ENCODE results near the gene ERCC6.

ERCC6 gene

GRCh38 chr10:49518566-49518965 lies 20.4 kb downstream of the ERCC6 start:
- no peak overlapping the region for H3K4me3 ChIP-seq (ENCODE audit: low read depth, low read length)
- TF ChIP-seq CTCF (conservative IDR thresholded peaks at IDR 0.05; ENCODE audit: low read depth, low read length): no peak
- no peak for DNase-seq (ENCODE audit: low read depth)

- TF ChIP-seq CTCF (conservative IDR thresholded peaks at IDR 0.05; ENCODE audit: low read depth, low read length): no peak
- H3K4me3 ChIP-seq (ENCODE audit: low read depth, low read length): no peak overlapping the region
- DNase-seq (ENCODE audit: low read depth): no peak
Observed at GRCh38 chr10:49516216-49516970, 22.5 kb downstream of the ERCC6 start.

- no peak overlapping the region for H3K4me3 ChIP-seq (ENCODE audit: low read depth, low read length)
- TF ChIP-seq CTCF (conservative IDR thresholded peaks at IDR 0.05; ENCODE audit: low read depth, low read length): peak; percentile 75
- DNase-seq (ENCODE audit: low read depth): peak; percentile 67
Observed at GRCh38 chr10:49512121-49512809, 26.7 kb downstream of the ERCC6 start.

GRCh38 chr10:49509771-49510303 lies 29.1 kb downstream of the ERCC6 start:
- no peak for DNase-seq (ENCODE audit: low read depth)
- TF ChIP-seq CTCF (conservative IDR thresholded peaks at IDR 0.05; ENCODE audit: low read depth, low read length): no peak
- H3K4me3 ChIP-seq (ENCODE audit: low read depth, low read length): no peak overlapping the region

- TF ChIP-seq CTCF (conservative IDR thresholded peaks at IDR 0.05; ENCODE audit: low read depth, low read length): no peak
- no peak overlapping the region for H3K4me3 ChIP-seq (ENCODE audit: low read depth, low read length)
- DNase-seq (ENCODE audit: low read depth): no peak
Observed at GRCh38 chr10:49508654-49509053, 30.3 kb downstream of the ERCC6 start.

- no peak for TF ChIP-seq CTCF (conservative IDR thresholded peaks at IDR 0.05; ENCODE audit: low read depth, low read length)
- no peak overlapping the region for H3K4me3 ChIP-seq (ENCODE audit: low read depth, low read length)
- DNase-seq (ENCODE audit: low read depth): no peak
Observed at GRCh38 chr10:49508249-49508648, 30.7 kb downstream of the ERCC6 start.

All from choroid plexus epithelial cell (primary cell).